ENCODE data around the gene BLCAP.

Gene BLCAP

DNA sequence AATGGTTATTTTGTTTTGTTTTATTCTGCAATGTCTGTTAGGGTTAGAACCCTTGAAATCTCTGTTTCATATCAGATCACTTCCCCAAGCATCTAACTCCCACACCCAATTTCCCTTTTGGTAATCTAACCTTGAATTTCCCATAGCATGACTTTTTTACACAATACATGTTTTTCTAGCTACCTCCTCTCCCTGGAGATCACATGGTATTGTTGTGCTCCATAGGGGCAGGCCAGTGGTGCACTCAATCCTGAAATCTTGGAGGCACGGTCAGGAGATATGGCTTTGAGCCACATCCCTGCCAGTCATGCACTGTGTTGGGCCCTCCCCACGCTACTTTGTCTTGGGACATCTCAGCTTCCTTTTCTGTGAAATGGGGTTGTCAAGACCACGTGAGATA, 43.3 kb downstream of the BLCAP start:
- TF ChIP-seq, protein P1, sequence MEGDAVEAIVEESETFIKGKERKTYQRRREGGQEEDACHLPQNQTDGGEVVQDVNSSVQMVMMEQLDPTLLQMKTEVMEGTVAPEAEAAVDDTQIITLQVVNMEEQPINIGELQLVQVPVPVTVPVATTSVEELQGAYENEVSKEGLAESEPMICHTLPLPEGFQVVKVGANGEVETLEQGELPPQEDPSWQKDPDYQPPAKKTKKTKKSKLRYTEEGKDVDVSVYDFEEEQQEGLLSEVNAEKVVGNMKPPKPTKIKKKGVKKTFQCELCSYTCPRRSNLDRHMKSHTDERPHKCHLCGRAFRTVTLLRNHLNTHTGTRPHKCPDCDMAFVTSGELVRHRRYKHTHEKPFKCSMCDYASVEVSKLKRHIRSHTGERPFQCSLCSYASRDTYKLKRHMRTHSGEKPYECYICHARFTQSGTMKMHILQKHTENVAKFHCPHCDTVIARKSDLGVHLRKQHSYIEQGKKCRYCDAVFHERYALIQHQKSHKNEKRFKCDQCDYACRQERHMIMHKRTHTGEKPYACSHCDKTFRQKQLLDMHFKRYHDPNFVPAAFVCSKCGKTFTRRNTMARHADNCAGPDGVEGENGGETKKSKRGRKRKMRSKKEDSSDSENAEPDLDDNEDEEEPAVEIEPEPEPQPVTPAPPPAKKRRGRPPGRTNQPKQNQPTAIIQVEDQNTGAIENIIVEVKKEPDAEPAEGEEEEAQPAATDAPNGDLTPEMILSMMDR (IDR thresholded peaks at IDR 0.05; ENCODE audit: extremely low read depth, missing control alignments): no peak
- no peak for DNase-seq (ENCODE audit: low spot score)

DNA sequence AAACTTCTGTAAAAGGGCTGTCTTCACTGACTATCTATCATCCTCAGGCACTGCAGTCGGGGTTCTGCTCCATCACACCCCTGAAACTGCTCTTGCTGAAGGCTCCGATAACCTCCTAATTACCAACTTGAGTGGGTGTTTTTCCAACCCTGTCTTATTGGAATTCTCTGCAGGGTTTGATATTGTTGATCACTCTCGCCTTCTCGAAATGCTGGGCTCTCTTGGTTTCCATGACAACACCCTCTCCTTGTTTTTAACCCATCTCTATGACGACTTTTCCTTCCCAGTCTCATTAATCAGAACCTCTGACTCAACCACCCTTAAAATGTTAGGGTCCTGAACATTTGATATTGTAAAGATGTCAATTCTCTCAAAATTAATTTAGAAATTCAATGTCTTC, 46.1 kb downstream of the BLCAP start:
- TF ChIP-seq, protein P1 (IDR thresholded peaks at IDR 0.05; ENCODE audit: extremely low read depth, missing control alignments): no peak
- no peak for DNase-seq (ENCODE audit: low spot score)

DNA sequence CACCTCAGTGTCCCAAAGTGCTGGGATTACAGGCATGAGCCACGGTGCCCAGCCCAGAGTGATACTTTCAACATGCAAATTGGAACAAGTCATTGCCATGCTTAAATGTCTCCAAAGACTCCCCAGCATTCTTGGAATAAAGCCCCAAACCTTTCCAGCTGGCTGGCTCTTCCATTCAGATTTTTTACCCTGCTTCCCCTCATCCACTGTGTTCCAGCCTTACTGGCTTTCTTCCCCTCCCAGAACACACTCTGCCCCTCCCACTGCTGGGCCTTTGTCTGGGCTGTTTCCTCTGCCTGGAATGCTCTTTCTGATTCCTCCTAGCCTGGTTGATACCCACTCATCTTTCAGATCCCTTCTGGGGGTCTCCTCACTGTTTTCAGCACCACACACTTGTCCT, 46.8 kb downstream of the BLCAP start:
- no peak for DNase-seq (ENCODE audit: low spot score)
- TF ChIP-seq, protein P1 (IDR thresholded peaks at IDR 0.05; ENCODE audit: extremely low read depth, missing control alignments): no peak

DNA sequence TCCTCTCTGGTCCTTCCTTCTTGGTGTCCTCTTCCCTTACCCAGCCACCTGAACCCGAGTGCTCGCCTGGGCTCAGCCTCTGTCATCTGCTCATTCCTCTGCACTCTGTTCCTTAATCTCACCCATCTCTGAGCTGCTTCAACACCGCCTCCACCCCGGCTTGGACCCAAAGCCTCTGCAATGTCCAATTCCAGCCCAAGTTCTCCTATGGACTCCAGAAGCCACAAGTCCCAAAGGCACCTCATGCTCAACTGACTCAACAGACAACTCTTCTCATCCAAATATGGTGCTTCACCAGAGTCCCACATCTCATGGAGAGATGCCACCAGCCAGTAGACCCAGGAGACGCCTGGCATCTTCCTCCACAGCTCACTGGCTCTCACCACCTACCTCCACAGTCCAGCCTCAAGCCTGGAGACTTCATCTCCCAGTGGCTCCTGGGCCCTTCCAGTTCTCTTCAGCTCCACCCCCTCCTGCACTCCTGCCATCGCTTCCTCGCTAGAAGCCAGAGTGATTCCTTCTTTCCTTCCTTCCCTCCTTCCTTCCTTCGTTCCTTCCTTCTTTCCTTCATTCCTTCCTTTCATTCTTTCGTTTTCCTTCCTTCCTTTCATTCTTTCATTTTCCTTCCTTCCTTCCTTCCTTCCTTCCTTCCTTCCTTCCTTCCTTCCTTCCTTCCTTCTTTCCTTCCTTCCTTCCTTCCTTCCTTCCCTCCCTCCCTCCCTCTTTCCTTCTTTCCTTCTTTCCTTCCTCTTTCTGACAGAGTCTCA, 47.6 kb downstream of the BLCAP start:
- TF ChIP-seq, protein P1 (IDR thresholded peaks at IDR 0.05; ENCODE audit: extremely low read depth, missing control alignments): no peak
- DNase-seq (ENCODE audit: low spot score): no peak

GRCh38 chr20:37479266-37479665, 48.4 kb downstream of the BLCAP start:
- DNase-seq (ENCODE audit: low spot score): no peak
- TF ChIP-seq, protein P1 (IDR thresholded peaks at IDR 0.05; ENCODE audit: extremely low read depth, missing control alignments): no peak

- TF ChIP-seq, protein P1 (IDR thresholded peaks at IDR 0.05; ENCODE audit: extremely low read depth, missing control alignments): no peak
- no peak for DNase-seq (ENCODE audit: low spot score)
Observed at GRCh38 chr20:37477041-37477440, 50.6 kb downstream of the BLCAP start.

GRCh38 chr20:37475252-37475651, 52.4 kb downstream of the BLCAP start:
- no peak for DNase-seq (ENCODE audit: low spot score)
- TF ChIP-seq, protein P1 (IDR thresholded peaks at IDR 0.05; ENCODE audit: extremely low read depth, missing control alignments): no peak

All from GM20000 (cell line).